Mesenchymal stem cell (in vitro differentiated cells and primary cell): ENCODE results near the gene SRD5A3.
A peak's percentile ranks its signal among the peaks of the same experiment; 100 is the strongest.

ENCODE experiments used
- DNase-seq: peaks from one replicate; pipeline ENCODE4 v3.0.0-alpha.2; 2013
- H2AFZ ChIP-seq: one replicate; pipeline ENCODE4 v1.6.1; 2013; ENCODE audit warnings: low read depth, mild to moderate bottlenecking, control low read depth, inconsistent platforms, low read length, moderate library complexity
- H2AK5ac ChIP-seq: 2 replicates; pipeline ENCODE4 v1.6.1; 2013; ENCODE audit warnings: low read length, moderate library complexity, mild to moderate bottlenecking, inconsistent platforms; ENCODE audit not compliant: severe bottlenecking
- H2BK120ac ChIP-seq: one replicate; pipeline ENCODE4 v1.6.1; 2013; ENCODE audit warnings: low read depth, mild to moderate bottlenecking, inconsistent platforms, low read length, moderate library complexity
- H2BK12ac ChIP-seq, 2 experiments: one replicate each; pipeline ENCODE4 v1.6.1; 2013; ENCODE audit warnings: inconsistent platforms in 2 of 2, low read length in 2 of 2, mild to moderate bottlenecking in 2 of 2, moderate library complexity in 2 of 2, control low read depth in 1 of 2
- H2BK15ac ChIP-seq: one replicate; pipeline ENCODE4 v1.6.1; 2013; ENCODE audit warnings: mild to moderate bottlenecking, low read depth, inconsistent platforms; ENCODE audit not compliant: poor library complexity, severe bottlenecking
- H2BK5ac ChIP-seq: 2 replicates; pipeline ENCODE4 v1.6.1; 2013; ENCODE audit warnings: low read depth, mild to moderate bottlenecking, low read length, control low read depth, inconsistent platforms; ENCODE audit not compliant: poor library complexity, severe bottlenecking
- H3K14ac ChIP-seq, 2 experiments: one replicate each; pipeline ENCODE4 v1.6.1; 2013; ENCODE audit warnings: inconsistent platforms in 2 of 2, low read length in 2 of 2, control low read depth in 1 of 2, mild to moderate bottlenecking in 1 of 2, moderate library complexity in 1 of 2
- H3K18ac ChIP-seq, 2 experiments: one replicate each; pipeline ENCODE4 v1.6.1; 2013; ENCODE audit warnings: inconsistent platforms in 2 of 2, low read length in 2 of 2, control low read depth in 1 of 2, low read depth in 1 of 2, mild to moderate bottlenecking in 1 of 2
- H3K23ac ChIP-seq, 2 experiments: one replicate each; pipeline ENCODE4 v1.6.1; 2013; ENCODE audit warnings: inconsistent platforms in 2 of 2, low read length in 2 of 2, mild to moderate bottlenecking in 2 of 2, moderate library complexity in 2 of 2, control low read depth in 1 of 2
- H3K27ac ChIP-seq: 2 replicates; pipeline ENCODE4 v1.5.1; 2013; ENCODE audit warnings: mild to moderate bottlenecking, moderate library complexity, low read length, control low read depth, inconsistent platforms; ENCODE audit not compliant: poor library complexity, severe bottlenecking
- H3K27me3 ChIP-seq, 2 experiments: 2 replicates each; pipeline versions ENCODE4 v1.6.1 to v1.7.0; 2013; ENCODE audit warnings: low read length in 2 of 2, mild to moderate bottlenecking in 2 of 2, moderate library complexity in 2 of 2, control low read depth in 1 of 2, inconsistent platforms in 1 of 2; ENCODE audit not compliant: control insufficient read depth in 1 of 2, insufficient read depth in 1 of 2
- H3K36me3 ChIP-seq, 2 experiments: 2 replicates each; pipeline versions ENCODE4 v1.6.1 to v1.7.0; 2013; ENCODE audit warnings: low read length in 2 of 2, control low read depth in 1 of 2, inconsistent platforms in 1 of 2, low read depth in 1 of 2, mild to moderate bottlenecking in 1 of 2; ENCODE audit not compliant: insufficient read depth in 2 of 2, control insufficient read depth in 1 of 2
- H3K4ac ChIP-seq, 2 experiments: one replicate each; pipeline ENCODE4 v1.6.1; 2013; ENCODE audit warnings: inconsistent platforms in 2 of 2, low read length in 2 of 2, mild to moderate bottlenecking in 2 of 2, moderate library complexity in 2 of 2, control low read depth in 1 of 2, low read depth in 1 of 2
- H3K4me1 ChIP-seq: 2 replicates; pipeline ENCODE4 v1.6.1; 2013; ENCODE audit warnings: low read depth, low read length, control low read depth; ENCODE audit not compliant: control insufficient read depth, insufficient read depth
- H3K4me2 ChIP-seq: 2 replicates; pipeline ENCODE4 v1.6.1; 2013; ENCODE audit warnings: low read length, mild to moderate bottlenecking, inconsistent platforms; ENCODE audit not compliant: poor library complexity, severe bottlenecking
- H3K4me3 ChIP-seq, 2 experiments: 2 replicates each; pipeline versions ENCODE4 v1.5.1 to v1.7.0; 2013; ENCODE audit warnings: low read length in 2 of 2, mild to moderate bottlenecking in 2 of 2, control low read depth in 1 of 2, low read depth in 1 of 2; ENCODE audit not compliant: insufficient read depth in 1 of 2
- H3K79me1 ChIP-seq: replicated peaks from 2 replicates; pipeline ENCODE4 v1.6.1; 2013; ENCODE audit warnings: mild to moderate bottlenecking, control low read depth, low read length, inconsistent platforms; ENCODE audit not compliant: poor library complexity, severe bottlenecking
- H3K9ac ChIP-seq: 2 replicates; pipeline ENCODE4 v1.7.0; 2013; ENCODE audit warnings: mild to moderate bottlenecking, low read length, moderate library complexity
- H3K9me3 ChIP-seq: 2 replicates; pipeline ENCODE4 v1.7.0; 2013; ENCODE audit warnings: mild to moderate bottlenecking, low read length; ENCODE audit not compliant: control insufficient read depth
- H4K8ac ChIP-seq: one replicate; pipeline ENCODE4 v1.6.1; 2013; ENCODE audit warnings: inconsistent platforms, mild to moderate bottlenecking, low read length, moderate library complexity
- H4K91ac ChIP-seq: one replicate; pipeline ENCODE4 v1.6.1; 2013; ENCODE audit warnings: mild to moderate bottlenecking, low read length, inconsistent platforms
- WGBS: methylation state at CpG from one replicate; pipeline ENCODE4 v1.1.7; 2013; ENCODE audit warnings: mixed read lengths; 5-methylcytosine and 5-hydroxymethylcytosine counted together

The SRD5A3 gene

GRCh38 chr4:55355555-55355954 lies 9.5 kb downstream of the SRD5A3 start:
- 70% methylated on average over 4 of the region's 6 CpGs for WGBS
- no peak overlapping the region for H3K14ac ChIP-seq
- no peaks in the 10 kb centered on the region for H3K27me3 ChIP-seq
- no peak overlapping the region for H3K9ac ChIP-seq
- no peak overlapping the region for H3K4ac ChIP-seq
- H2AFZ ChIP-seq: no peak overlapping the region
- H2BK15ac ChIP-seq: no peak overlapping the region
- H2BK5ac ChIP-seq: no peak overlapping the region
- H3K4me2 ChIP-seq: no peak overlapping the region
- H3K36me3 ChIP-seq: peaks cover 0 to 4% of the 10 kb centered on the region in 2 experiments
- H3K9me3 ChIP-seq: no peaks in the 10 kb centered on the region
- H2AK5ac ChIP-seq: no peak overlapping the region
- peaks cover 6% of the 10 kb centered on the region for H3K79me1 ChIP-seq
- no peak overlapping the region for H3K27ac ChIP-seq
- H3K18ac ChIP-seq: no peak overlapping the region
- no peak for DNase-seq
- H4K8ac ChIP-seq: no peak overlapping the region
- H2BK12ac ChIP-seq: no peak overlapping the region
- H3K4me1 ChIP-seq: peaks cover 10% of the 10 kb centered on the region
- no peak overlapping the region for H3K23ac ChIP-seq
- no peak overlapping the region for H4K91ac ChIP-seq
- no peak overlapping the region for H2BK120ac ChIP-seq
- no peak overlapping the region for H3K4me3 ChIP-seq

- H2BK120ac ChIP-seq: no peak overlapping the region
- no peaks in the 10 kb centered on the region for H3K27me3 ChIP-seq
- no peaks in the 10 kb centered on the region for H3K9me3 ChIP-seq
- H3K4ac ChIP-seq: no peak overlapping the region
- no peak overlapping the region for H3K27ac ChIP-seq
- H3K14ac ChIP-seq: no peak overlapping the region
- H3K36me3 ChIP-seq: peaks cover 0 to 4% of the 10 kb centered on the region in 2 experiments
- H3K9ac ChIP-seq: no peak overlapping the region
- DNase-seq: peak; percentile 59
- H3K79me1 ChIP-seq: peaks cover 6% of the 10 kb centered on the region
- no peak overlapping the region for H3K4me2 ChIP-seq
- H2AFZ ChIP-seq: no peak overlapping the region
- H2BK15ac ChIP-seq: no peak overlapping the region
- H3K4me3 ChIP-seq: peak overlapping the region in 1 of 2 experiments; percentile 57
- 78% methylated on average over 4 of the region's 5 CpGs for WGBS
- no peak overlapping the region for H2BK12ac ChIP-seq
- H2BK5ac ChIP-seq: no peak overlapping the region
- no peak overlapping the region for H4K91ac ChIP-seq
- H3K4me1 ChIP-seq: peaks cover 10% of the 10 kb centered on the region
- H2AK5ac ChIP-seq: no peak overlapping the region
- no peak overlapping the region for H4K8ac ChIP-seq
- no peak overlapping the region for H3K23ac ChIP-seq
- H3K18ac ChIP-seq: no peak overlapping the region
Measured at GRCh38 chr4:55356991-55357461, 11.0 kb downstream of the SRD5A3 start.

GRCh38 chr4:55358246-55358645 lies 12.2 kb downstream of the SRD5A3 start:
- WGBS: 100% methylated on average over 2 of the region's 2 CpGs
- no peak overlapping the region for H3K14ac ChIP-seq
- H2BK120ac ChIP-seq: no peak overlapping the region
- peak overlapping the region; percentile 83 for H3K9ac ChIP-seq
- no peak overlapping the region for H4K8ac ChIP-seq
- no peak overlapping the region for H2BK12ac ChIP-seq
- H3K9me3 ChIP-seq: no peaks in the 10 kb centered on the region
- no peak overlapping the region for H2BK5ac ChIP-seq
- no peak overlapping the region for H2AFZ ChIP-seq
- no peak overlapping the region for H3K18ac ChIP-seq
- H3K4me1 ChIP-seq: peaks cover 11% of the 10 kb centered on the region
- no peak overlapping the region for H4K91ac ChIP-seq
- peaks cover 5% of the 10 kb centered on the region for H3K79me1 ChIP-seq
- H3K36me3 ChIP-seq: peaks cover 0 to 4% of the 10 kb centered on the region in 2 experiments
- no peak for DNase-seq
- no peak overlapping the region for H3K4ac ChIP-seq
- H3K4me2 ChIP-seq: no peak overlapping the region
- H3K27me3 ChIP-seq: no peaks in the 10 kb centered on the region
- H3K23ac ChIP-seq: no peak overlapping the region
- peak overlapping the region in 1 of 2 experiments; percentile 70 for H3K4me3 ChIP-seq
- no peak overlapping the region for H2AK5ac ChIP-seq
- H2BK15ac ChIP-seq: no peak overlapping the region
- peak overlapping the region; percentile 36 for H3K27ac ChIP-seq

GRCh38 chr4:55358668-55359067 lies 12.6 kb downstream of the SRD5A3 start:
- peak; percentile 65 for DNase-seq
- Histone ChIP-seq H2AK5ac (no peak overlapping the region), H3K23ac (no peak overlapping the region), H3K4me1 (peaks cover 14% of the 10 kb centered on the region), H2BK12ac (no peak overlapping the region), H3K4me2 (no peak overlapping the region), H3K9ac (peak overlapping the region; percentile 83), H3K27me3 (no peaks in the 10 kb centered on the region), H3K4me3 (peak overlapping the region in 1 of 2 experiments; percentile 70), H2BK15ac (no peak overlapping the region), H3K18ac (no peak overlapping the region), H2BK5ac (no peak overlapping the region), H4K91ac (no peak overlapping the region), H3K27ac (peak overlapping the region; percentile 61), H4K8ac (no peak overlapping the region), H3K14ac (no peak overlapping the region), H3K4ac (no peak overlapping the region), H3K36me3 (peaks cover 0 to 5% of the 10 kb centered on the region in 2 experiments), H3K79me1 (peaks cover 3% of the 10 kb centered on the region), H2AFZ (no peak overlapping the region), H2BK120ac (no peak overlapping the region), H3K9me3 (no peaks in the 10 kb centered on the region)
- 87% methylated on average over 2 of the region's 2 CpGs for WGBS
